ENCODE results near the gene HMGCR. TPM values are rescaled to one million over a fixed set of nuclear protein-coding genes. Genes with fewer than 3 reads are reported as not detected.

Gene HMGCR
- total and polyA plus RNA-seq, 9 of the 15 experiments (the other 6 are each of a cell fraction or from before 2014, with no cell fraction given) = 29.5 to 155 (median 61.5) TPM

- no peak for TF ChIP-seq ZFP36 (IDR thresholded peaks at IDR 0.05; ENCODE audit: low read depth, low read length, partially characterized antibody)
Measured at GRCh38 chr5:75373862-75374261, 36.8 kb downstream of the HMGCR start (continued).

GRCh38 chr5:75374394-75374814 lies 37.4 kb downstream of the HMGCR start:
- Histone ChIP-seq H3K36me3 (ENCODE audit: control insufficient read depth, insufficient read depth, low read length) (peaks cover 29% of the 10 kb centered on the region; the same call in 2 of the 3 replicates), H3K4me1 (replicated peaks in 1 of 2; ENCODE audit: control insufficient read depth in 2 of 2, insufficient read depth in 2 of 2, low read length in 2 of 2) (no peaks in the 10 kb centered on the region), H3K27ac (ENCODE audit: extremely low read depth, low read depth, low read length) (no peak overlapping the region), H3K4me2 (ENCODE audit: insufficient read depth, low read length) (no peak overlapping the region), H3K79me2 (ENCODE audit: control insufficient read depth, insufficient read depth, low read length) (no peaks in the 10 kb centered on the region), H4K20me1 (replicated peaks; ENCODE audit: control insufficient read depth, insufficient read depth, low read length) (no peaks in the 10 kb centered on the region), H3K9ac (ENCODE audit: insufficient read depth in 1 of 2, low read depth in 2 of 2, low read length in 2 of 2) (no peak overlapping the region), H3K4me3 (no peak overlapping the region), H3K9me1 (ENCODE audit: control insufficient read depth, insufficient read depth, low read length) (no peaks in the 10 kb centered on the region), H2AFZ (ENCODE audit: low read depth, low read length) (no peak overlapping the region), H3K9me3 (replicated peaks; ENCODE audit: control insufficient read depth, insufficient read depth, low read depth, low read length) (no peaks in the 10 kb centered on the region), H3K27me3 (ENCODE audit: control insufficient read depth in 2 of 2, insufficient read depth in 2 of 2, low read length in 2 of 2) (no peaks in the 10 kb centered on the region)
- intact Hi-C loops (cut with micrococcal nuclease) = no loop called here
- BruUV-seq (replicated peaks) = no TSS peak
- WGBS (ENCODE audit: insufficient coverage, low coverage, missing lambda C conversion rate) = 85% methylated on average over 12 of the region's 12 CpGs
- no peak for FAIRE-seq
- CTCF ChIA-PET (ENCODE audit: low intra/inter-chr PET ratio) = no interaction called here
- POLR2A ChIA-PET = interaction anchor here (0.6 to 1.9 kb wide), 2 partner anchors 10 to 18 kb away, joined by 3 to 15 read pairs; no protein-coding TSS in a partner anchor
- DNase-seq (ENCODE audit: extremely low read depth in 1 of 4, low spot score in 3 of 4) = no peak
- in situ Hi-C loops (cut with MboI) = no loop called here
- no peak for ATAC-seq
- no peak for TF ChIP-seq ESRRB (CRISPR knock-in tag; IDR thresholded peaks at IDR 0.05; ENCODE audit: borderline replicate concordance)
- TF ChIP-seq SMAD1 (IDR thresholded peaks at IDR 0.05; ENCODE audit: low read depth, low read length, partially characterized antibody) = no peak
- TF ChIP-seq TAF9B (IDR thresholded peaks at IDR 0.05; ENCODE audit: partially characterized antibody) = no peak
- TF ChIP-seq, protein P1, sequence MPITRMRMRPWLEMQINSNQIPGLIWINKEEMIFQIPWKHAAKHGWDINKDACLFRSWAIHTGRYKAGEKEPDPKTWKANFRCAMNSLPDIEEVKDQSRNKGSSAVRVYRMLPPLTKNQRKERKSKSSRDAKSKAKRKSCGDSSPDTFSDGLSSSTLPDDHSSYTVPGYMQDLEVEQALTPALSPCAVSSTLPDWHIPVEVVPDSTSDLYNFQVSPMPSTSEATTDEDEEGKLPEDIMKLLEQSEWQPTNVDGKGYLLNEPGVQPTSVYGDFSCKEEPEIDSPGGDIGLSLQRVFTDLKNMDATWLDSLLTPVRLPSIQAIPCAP (CRISPR knock-in tag; IDR thresholded peaks at IDR 0.05; ENCODE audit: borderline replicate concordance) = no peak
- TF ChIP-seq RBM14 (IDR thresholded peaks at IDR 0.05; ENCODE audit: borderline replicate concordance, insufficient read depth, low read depth, low read length) = no peak
- TF ChIP-seq, protein P2, sequence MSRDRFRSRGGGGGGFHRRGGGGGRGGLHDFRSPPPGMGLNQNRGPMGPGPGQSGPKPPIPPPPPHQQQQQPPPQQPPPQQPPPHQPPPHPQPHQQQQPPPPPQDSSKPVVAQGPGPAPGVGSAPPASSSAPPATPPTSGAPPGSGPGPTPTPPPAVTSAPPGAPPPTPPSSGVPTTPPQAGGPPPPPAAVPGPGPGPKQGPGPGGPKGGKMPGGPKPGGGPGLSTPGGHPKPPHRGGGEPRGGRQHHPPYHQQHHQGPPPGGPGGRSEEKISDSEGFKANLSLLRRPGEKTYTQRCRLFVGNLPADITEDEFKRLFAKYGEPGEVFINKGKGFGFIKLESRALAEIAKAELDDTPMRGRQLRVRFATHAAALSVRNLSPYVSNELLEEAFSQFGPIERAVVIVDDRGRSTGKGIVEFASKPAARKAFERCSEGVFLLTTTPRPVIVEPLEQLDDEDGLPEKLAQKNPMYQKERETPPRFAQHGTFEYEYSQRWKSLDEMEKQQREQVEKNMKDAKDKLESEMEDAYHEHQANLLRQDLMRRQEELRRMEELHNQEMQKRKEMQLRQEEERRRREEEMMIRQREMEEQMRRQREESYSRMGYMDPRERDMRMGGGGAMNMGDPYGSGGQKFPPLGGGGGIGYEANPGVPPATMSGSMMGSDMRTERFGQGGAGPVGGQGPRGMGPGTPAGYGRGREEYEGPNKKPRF (IDR thresholded peaks at IDR 0.05; ENCODE audit: low read depth, low read length) = no peak
- TF ChIP-seq ZBTB2 (IDR thresholded peaks at IDR 0.05) = no peak
- TF ChIP-seq ETS2 (tag; IDR thresholded peaks at IDR 0.05; ENCODE audit: borderline replicate concordance, poor library complexity, severe bottlenecking) = no peak
- no peak for TF ChIP-seq ETS1 (conservative IDR thresholded peaks at IDR 0.05; ENCODE audit: control insufficient read depth, low read depth, low read length)
- TF ChIP-seq, protein P3, sequence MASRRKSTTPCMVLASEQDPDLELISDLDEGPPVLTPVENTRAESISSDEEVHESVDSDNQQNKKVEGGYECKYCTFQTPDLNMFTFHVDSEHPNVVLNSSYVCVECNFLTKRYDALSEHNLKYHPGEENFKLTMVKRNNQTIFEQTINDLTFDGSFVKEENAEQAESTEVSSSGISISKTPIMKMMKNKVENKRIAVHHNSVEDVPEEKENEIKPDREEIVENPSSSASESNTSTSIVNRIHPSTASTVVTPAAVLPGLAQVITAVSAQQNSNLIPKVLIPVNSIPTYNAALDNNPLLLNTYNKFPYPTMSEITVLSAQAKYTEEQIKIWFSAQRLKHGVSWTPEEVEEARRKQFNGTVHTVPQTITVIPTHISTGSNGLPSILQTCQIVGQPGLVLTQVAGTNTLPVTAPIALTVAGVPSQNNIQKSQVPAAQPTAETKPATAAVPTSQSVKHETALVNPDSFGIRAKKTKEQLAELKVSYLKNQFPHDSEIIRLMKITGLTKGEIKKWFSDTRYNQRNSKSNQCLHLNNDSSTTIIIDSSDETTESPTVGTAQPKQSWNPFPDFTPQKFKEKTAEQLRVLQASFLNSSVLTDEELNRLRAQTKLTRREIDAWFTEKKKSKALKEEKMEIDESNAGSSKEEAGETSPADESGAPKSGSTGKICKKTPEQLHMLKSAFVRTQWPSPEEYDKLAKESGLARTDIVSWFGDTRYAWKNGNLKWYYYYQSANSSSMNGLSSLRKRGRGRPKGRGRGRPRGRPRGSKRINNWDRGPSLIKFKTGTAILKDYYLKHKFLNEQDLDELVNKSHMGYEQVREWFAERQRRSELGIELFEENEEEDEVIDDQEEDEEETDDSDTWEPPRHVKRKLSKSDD (conservative IDR thresholded peaks at IDR 0.05; ENCODE audit: low read length) = no peak

Measured in K562 (cell line).